ENCODE data around the gene TEX36. TPM values are rescaled to one million over a fixed set of nuclear protein-coding genes. Genes with fewer than 3 reads are reported as not detected.
"Not testable (repeated sequence)": the region's sequence is repeated elsewhere in the genome, so short reads cannot be mapped to it uniquely, and the experiment has no call there.

TEX36 gene
- total RNA-seq (2014; rRNA removed): not detected in 2 replicates
- not detected for polyA plus RNA-seq (2012)

GRCh38 chr10:125683063-125683462 is at the start of gene TEX36:
Gene TEX36, minus strand, starts transcription at chr10:125683163. Its CDS starts 174 bp downstream, at chr10:125682989.
- DNase-seq (ENCODE audit: low read depth): no peak

DNA sequence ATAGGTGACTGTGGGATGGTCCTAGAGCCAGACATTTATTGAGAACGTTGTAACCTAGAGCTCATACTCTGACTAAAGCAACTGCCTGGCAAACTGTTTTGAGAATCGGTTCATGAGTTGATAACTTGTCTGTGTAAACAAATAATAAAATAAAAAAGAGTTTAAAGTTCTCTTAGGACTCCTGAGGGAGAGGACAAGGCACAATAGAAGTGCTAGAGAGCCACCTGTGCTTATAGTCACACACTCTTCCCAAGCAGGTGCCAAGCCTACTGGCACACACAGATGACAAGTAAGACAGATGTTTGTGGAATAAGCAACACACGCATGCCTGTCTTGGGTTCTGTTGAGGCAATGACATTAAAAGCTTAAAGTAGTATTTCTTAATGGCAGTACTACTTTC is 44.5 kb upstream of the TEX36 start:
- DNase-seq (ENCODE audit: low read depth): no peak

- DNase-seq (ENCODE audit: low read depth): no peak
These were observed 44.0 kb upstream of the TEX36 start for GRCh38 chr10:125726914-125727313.

- DNase-seq (ENCODE audit: low read depth): no peak
These were observed 39.8 kb upstream of the TEX36 start for GRCh38 chr10:125722811-125723210.

DNA sequence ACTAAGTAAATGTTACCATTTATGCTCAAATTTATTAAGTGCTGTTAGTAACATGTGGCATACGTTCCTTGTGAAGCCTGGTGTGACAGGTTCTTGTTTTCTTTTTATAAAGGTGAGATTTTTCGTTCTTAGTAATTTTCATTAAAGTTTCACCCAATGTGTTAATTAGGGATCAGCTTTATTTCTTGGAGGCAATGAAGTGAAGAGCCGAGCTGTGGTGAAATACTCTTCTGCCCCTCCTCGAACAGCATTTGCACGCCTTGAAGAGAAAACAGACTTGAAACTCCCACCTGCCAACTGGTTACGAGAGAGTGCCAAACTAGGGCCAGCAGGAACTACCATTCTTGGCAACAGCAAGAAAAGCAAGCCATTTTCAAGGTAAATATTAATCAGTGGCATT is 38.1 kb upstream of the TEX36 start:
- no peak for DNase-seq (ENCODE audit: low read depth)

GRCh38 chr10:125720002-125720382 is 37.0 kb upstream of the TEX36 start:
- no peak for DNase-seq (ENCODE audit: low read depth)

GRCh38 chr10:125719173-125720001 is 36.4 kb upstream of the TEX36 start, which contains the start of gene EDRF1:
Gene EDRF1, plus strand, starts transcription at chr10:125719709. Its CDS starts 99 bp downstream, at chr10:125719808.
- peak; percentile 98 for DNase-seq (ENCODE audit: low read depth)

DNA sequence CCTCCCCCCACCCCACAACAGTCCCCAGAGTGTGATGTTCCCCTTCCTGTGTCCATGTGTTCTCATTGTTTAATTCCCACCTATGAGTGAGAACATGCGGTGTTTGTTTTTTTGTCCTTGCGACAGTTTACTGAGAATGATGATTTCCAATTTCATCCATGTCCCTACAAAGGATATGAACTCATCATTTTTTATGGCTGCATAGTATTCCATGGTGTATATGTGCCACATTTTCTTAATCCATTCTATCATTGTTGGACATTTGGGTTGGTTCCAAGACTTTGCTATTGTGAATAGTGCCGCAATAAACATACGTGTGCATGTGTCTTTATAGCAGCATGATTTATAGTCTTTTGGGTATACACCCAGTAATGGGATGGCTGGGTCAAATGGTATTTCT is 31.8 kb upstream of the TEX36 start:
- DNase-seq (ENCODE audit: low read depth): not testable (repeated sequence)

- DNase-seq (ENCODE audit: low read depth): no peak
These were observed 28.3 kb upstream of the TEX36 start for GRCh38 chr10:125711110-125711750.

GRCh38 chr10:125709553-125710474 is 26.9 kb upstream of the TEX36 start:
- no peak for DNase-seq (ENCODE audit: low read depth)

GRCh38 chr10:125708971-125709503 is 26.1 kb upstream of the TEX36 start:
- DNase-seq (ENCODE audit: low read depth): no peak

GRCh38 chr10:125707541-125708468 is 24.8 kb upstream of the TEX36 start:
- peak; percentile 38 for DNase-seq (ENCODE audit: low read depth)

DNA sequence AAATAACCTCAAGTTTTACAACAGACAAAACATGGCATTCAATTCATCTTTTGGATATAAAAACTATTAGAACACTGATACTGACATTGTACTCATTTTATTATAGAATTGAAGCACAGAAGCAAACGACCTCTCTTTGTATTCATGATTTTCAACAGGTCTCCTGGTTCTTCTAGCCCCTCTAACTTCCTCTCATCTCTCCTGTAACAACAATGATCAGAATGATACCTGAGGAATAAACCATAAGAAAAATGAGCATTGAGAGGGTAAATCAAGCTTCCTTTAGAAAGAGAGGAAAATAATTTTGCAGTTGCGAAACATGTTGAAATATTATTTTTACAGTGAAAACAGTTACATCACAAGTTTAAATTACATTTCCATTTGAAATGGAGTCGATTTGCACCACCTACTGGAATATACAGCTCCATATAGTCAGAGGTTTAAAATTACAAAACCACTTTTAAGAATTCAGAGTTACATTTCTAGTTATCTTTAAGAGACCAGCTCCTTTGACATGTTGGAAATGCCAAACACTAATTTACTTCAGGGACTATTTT is 17.5 kb upstream of the TEX36 start:
- DNase-seq (ENCODE audit: low read depth): no peak

DNA sequence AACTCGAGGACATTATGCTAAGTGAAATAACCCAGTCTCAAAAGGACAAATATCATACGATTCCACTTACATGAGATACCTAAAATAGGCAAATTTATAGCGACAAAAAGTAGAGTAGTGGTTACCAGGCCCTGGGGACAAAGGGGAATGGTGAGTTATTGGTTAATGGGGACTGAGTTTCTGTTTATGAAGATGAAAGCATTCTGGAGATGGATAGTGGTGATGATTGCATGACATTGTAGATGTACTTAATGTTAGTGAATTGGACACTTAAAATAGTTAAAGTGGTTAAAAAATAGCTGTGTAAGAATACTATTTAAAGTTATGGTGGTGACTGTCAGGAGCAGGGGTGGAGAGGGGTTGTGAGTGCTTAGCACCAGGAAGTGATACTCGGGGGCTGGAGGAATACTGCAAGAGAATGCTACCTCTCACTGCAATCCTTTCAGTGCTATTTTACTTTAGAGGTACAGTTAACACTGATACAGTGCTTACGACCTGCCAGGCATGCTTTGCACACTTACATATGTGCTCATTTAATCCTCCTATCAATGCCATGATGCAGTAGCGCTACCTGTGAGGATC is 16.7 kb upstream of the TEX36 start:
- no peak for DNase-seq (ENCODE audit: low read depth)

DNA sequence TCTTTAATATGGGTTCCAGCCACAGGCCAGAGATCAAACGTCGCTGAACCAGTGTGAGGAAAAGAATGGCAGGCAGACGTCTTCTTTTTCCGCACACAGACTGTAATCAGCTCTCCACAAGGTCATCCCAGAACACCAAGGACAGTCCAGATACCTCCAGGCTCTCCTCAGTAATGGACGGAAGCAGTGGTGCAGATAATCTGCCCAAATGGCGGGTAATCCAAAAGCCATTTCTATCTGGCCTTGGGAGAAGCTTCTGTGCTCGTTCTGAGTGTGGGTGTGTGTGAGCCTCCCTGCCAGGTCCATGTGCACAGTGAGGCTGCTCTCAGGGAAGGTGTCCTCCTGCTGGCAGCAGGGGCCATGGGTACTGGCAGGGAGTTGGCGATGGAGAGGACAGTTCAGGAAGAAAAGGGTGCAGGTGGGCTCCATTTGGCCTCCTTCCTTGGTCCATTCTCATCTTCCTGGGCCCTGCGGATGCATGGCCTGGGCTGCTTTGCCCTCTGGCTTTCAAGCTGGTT is 15.6 kb upstream of the TEX36 start:
- no peak for DNase-seq (ENCODE audit: low read depth)

DNA sequence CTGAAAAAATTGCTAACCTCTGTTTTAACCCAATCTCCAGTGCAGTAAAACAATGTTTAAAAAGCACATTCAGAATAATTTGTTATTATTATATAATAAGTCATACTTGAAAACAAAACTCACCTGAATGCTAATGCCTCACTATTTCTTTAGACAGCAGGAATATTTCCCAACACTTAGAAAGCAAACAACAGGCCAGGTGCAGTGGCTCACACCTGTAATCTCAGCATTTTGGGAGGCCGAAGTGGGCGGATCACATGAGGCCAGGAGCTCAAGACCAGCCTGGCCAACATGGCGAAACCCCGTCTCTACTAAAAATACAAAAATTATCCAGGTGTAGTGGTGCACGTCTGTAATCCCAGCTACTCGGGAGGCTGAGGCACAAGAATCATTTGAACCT is 13.9 kb upstream of the TEX36 start:
- not testable (repeated sequence) for DNase-seq (ENCODE audit: low read depth)

- no peak for DNase-seq (ENCODE audit: low read depth)
These were observed 11.9 kb upstream of the TEX36 start for GRCh38 chr10:125694883-125695282.

DNA sequence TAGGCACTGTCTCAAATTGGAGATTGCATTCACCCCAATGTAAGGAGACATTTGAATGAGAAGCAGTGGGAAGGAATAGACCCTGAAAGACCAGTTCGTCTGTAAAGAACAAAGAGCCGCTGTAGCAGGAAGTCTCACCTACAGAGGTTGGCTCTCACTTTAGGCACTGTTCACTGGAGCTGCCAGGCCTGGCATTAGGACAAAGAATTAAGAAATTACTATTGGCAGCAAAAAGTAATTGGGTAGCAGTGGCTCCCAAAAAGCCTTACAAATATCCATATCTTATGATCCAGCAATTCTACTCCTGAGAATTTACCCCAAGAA is 10.5 kb upstream of the TEX36 start:
- DNase-seq (ENCODE audit: low read depth): no peak

Data from LHCN-M2 (cell line).